Astrocyte of the cerebellum (primary cell): Measurements from ENCODE around the gene ITIH5.
"Not testable (repeated sequence)": the region's sequence is repeated elsewhere in the genome, so short reads cannot be mapped to it uniquely, and the experiment has no call there.

Experiments
- DNase-seq: peaks from one replicate; pipeline ENCODE4 v3.0.0-alpha.2; 2011; ENCODE audit warnings: low read depth
- H3K4me3 ChIP-seq: 2 replicates; pipeline ENCODE4 v1.5.1; 2011; ENCODE audit warnings: mild to moderate bottlenecking, low read depth, low read length, moderate library complexity
- in situ Hi-C: cut with HindIII; loops from 2 replicates; pipeline ENCODE4 v1.10.0; 2017; ENCODE audit warnings: low sequenced_read_pairs
- TF ChIP-seq, protein P1 (sequence below): IDR thresholded peaks from 2 replicates; pipeline ENCODE4 v1.5.1; 2012; ENCODE audit warnings: low read length, low read depth, moderate library complexity, mild to moderate bottlenecking; ENCODE audit errors: missing control alignments

Gene ITIH5

GRCh38 chr10:7666253-7667023 lies at the start of gene ITIH5:
TSS of gene ITIH5 (minus strand) at chr10:7666966. CDS start at chr10:7666892, 74 bp downstream.
- in situ Hi-C loops = no loop called here
- TF ChIP-seq, protein P1, sequence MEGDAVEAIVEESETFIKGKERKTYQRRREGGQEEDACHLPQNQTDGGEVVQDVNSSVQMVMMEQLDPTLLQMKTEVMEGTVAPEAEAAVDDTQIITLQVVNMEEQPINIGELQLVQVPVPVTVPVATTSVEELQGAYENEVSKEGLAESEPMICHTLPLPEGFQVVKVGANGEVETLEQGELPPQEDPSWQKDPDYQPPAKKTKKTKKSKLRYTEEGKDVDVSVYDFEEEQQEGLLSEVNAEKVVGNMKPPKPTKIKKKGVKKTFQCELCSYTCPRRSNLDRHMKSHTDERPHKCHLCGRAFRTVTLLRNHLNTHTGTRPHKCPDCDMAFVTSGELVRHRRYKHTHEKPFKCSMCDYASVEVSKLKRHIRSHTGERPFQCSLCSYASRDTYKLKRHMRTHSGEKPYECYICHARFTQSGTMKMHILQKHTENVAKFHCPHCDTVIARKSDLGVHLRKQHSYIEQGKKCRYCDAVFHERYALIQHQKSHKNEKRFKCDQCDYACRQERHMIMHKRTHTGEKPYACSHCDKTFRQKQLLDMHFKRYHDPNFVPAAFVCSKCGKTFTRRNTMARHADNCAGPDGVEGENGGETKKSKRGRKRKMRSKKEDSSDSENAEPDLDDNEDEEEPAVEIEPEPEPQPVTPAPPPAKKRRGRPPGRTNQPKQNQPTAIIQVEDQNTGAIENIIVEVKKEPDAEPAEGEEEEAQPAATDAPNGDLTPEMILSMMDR = no peak
- peak within 1 kb of the TSS; percentile 42 for H3K4me3 ChIP-seq
- no peak for DNase-seq

DNA sequence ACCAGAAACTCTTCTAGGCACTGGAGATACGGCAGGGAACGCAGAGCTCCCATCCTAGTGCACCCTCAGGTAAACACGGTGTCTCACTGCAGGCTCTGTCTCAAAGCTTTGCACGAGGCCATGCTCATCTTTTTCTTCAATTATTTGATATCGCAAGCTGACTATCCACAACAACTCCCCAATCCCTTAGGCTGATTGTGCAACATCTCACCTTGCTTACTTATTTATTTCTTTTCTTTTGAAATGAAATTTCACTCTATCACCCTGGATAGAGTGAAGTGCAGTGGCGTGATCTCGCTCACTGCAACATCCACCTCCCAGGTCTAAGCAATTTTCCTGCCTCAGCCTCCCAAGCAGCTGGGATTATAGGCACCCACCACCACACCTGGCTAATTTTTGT lies 48.7 kb upstream of the ITIH5 start:
- no peak for DNase-seq
- in situ Hi-C loops = no loop called here
- no peak overlapping the region for H3K4me3 ChIP-seq
- TF ChIP-seq, protein P1 = no peak

DNA sequence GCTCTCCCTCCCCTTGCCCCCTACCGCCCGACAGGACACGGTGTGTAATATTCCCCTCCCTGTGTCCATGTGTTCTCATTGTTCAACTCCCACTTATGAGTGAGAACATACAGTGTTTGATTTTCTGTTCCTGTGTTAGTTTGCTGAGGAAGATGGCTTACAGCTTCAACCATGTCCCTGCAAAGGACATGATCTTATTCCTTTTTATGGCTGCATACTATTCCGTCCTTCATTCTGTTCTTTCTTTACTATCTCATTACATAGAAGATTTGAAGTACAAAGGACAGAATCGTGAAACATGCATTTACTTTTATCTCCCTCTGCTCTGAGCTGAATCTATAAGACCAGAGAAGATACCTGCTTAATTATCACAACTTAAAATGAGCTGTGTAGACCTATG lies 44.3 kb upstream of the ITIH5 start:
- DNase-seq, in situ Hi-C loops, H3K4me3 ChIP-seq: not testable (repeated sequence)

DNA sequence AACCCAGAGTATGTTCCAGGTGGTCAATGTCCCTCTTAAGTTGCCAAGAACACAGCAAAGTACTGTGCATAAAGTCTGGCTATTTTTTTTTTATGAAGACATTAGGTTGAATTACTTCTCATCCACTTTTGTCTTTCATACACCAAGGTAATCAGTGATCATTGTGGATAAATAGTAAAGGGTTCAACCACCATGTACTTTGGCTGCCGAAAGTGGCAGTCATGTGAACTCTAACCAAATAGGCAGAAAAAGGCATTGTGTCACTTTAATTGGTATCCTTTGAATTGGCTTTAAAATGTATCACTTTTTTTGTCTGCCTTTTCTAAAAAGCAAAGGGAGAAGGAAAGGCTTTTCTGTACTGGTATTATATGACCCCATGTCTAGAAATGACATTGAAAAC lies 43.7 kb upstream of the ITIH5 start:
- TF ChIP-seq, protein P1 = no peak
- DNase-seq = no peak
- in situ Hi-C loops = no loop called here

GRCh38 chr10:7708832-7709231 lies 42.1 kb upstream of the ITIH5 start:
- H3K4me3 ChIP-seq = no peak overlapping the region
- TF ChIP-seq, protein P1 = no peak
- in situ Hi-C loops = no loop called here
- DNase-seq = no peak

More for the DNA sequence above, 43.7 kb upstream of the ITIH5 start:
- no peak overlapping the region for H3K4me3 ChIP-seq

DNA sequence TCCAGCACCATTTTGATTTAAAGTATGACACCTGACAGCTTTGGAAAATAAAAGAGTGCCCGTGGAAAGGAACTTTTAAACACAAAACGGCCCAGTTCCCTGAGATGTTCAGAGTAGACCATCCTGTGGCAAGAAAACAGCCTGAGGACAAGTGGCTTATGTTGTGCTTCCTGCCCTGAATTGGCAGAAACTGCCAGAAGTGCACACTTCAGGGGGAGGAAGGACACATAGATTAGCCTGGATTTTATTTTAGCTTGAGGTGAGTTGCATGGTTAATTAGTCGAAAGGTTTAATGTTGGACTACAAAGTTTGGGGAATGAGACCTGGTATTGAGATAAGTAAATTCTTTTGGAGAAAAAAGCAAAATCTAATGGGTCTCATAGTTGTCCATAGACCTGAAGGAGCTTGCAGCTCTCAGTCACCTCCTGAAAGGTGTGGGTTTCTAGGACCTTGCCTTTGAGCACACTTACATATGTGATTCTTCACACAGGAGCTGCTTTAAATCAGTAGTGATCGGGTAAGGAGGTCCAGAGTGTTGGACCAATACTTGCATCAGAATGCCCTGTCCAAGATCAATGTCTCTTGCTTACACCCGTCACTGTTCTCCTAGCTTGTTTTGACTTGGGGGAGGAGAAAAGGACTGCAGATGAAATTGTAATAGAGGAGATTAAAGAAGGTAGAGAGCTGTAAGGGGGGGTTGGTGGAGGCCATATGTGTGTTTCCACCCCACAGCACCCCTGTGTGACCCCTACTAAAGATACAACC lies 41.3 kb upstream of the ITIH5 start:
- TF ChIP-seq, protein P1 = no peak
- no peak for DNase-seq
- no peak overlapping the region for H3K4me3 ChIP-seq
- in situ Hi-C loops = no loop called here

GRCh38 chr10:7707102-7707501 lies 40.3 kb upstream of the ITIH5 start:
- TF ChIP-seq, protein P1 = no peak
- in situ Hi-C loops = no loop called here
- no peak for DNase-seq
- H3K4me3 ChIP-seq = no peak overlapping the region
